Loucy (cell line): ENCODE results near the gene TRAPPC14.

Source experiments
- CTCF ChIP-seq: fragments of 200-600 bp; sonication (generic); conservative IDR thresholded peaks from 2 replicates; pipeline ENCODE4 v1.5.1; 2014; ENCODE audit warnings: mild to moderate bottlenecking, antibody characterized with exemption, low read length
- EZH2phosphoT487 ChIP-seq: fragments of 200-600 bp; IDR thresholded peaks from 2 replicates; pipeline ENCODE4 v1.6.1; 2018; ENCODE audit warnings: antibody characterized with exemption, mild to moderate bottlenecking, moderate library complexity, borderline replicate concordance

GRCh38 chr7:100204454-100204853 lies 45.9 kb upstream of the TRAPPC14 start:
- TF ChIP-seq CTCF (no peak), EZH2phosphoT487 (no peak)
